Transverse colon (tissue), 4 donors: ENCODE measurements around the gene GPATCH3.

Experiments used
- CTCF ChIP-seq, 5 experiments: fragments of 200-600 bp in 3 of 5; fragments of 450-650 bp in 2 of 5; sonication (generic) in 3 of 5; IDR thresholded peaks; 1 replicate in 2 of 5; 2 replicates in 3 of 5; pipeline ENCODE4 v1.5.1; 2016 to 2017; ENCODE audit warnings: antibody characterized with exemption in 5 of 5, inconsistent platforms in 3 of 5, mild to moderate bottlenecking in 2 of 5, moderate library complexity in 1 of 5
- POLR2AphosphoS5 ChIP-seq, 3 donors: sonication (generic); formaldehyde crosslinking; IDR thresholded peaks; one replicate each; pipeline ENCODE4 v1.6.1; 2016; ENCODE audit warnings: antibody characterized with exemption in 3 of 3

GRCh38 chr1:26946270-26946669 is 46.0 kb upstream of the GPATCH3 start:
- TF ChIP-seq CTCF (IDR thresholded peaks at IDR 0.05): no peak
- no peak for TF ChIP-seq POLR2AphosphoS5 (IDR thresholded peaks at IDR 0.05)
